Activated T-helper 1 cell treated with anti-CD3 and anti-CD28 coated beads, Interleukin-12 subunit alpha, Interleukin-12 subunit beta, Interleukin-2, Interleukin-4 antibody, amounts not matched to agents 30 ng/mL and 10 ng/mL and 1 ng/mL, durations not matched to agents 14 hours and 24 hours and 36 hours (primary cell): ENCODE data around the gene SPATA25. TPM values are rescaled to one million over a fixed set of nuclear protein-coding genes. Genes with fewer than 3 reads are reported as not detected.

Experiments
- DNase-seq: peaks from one replicate; pipeline ENCODE4 v3.0.0; 2021; ENCODE audit warnings: low spot score
- H3K27ac Mint-ChIP-seq: one replicate; pipeline ENCODE4 v1.8.0; 2021; ENCODE audit warnings: mild to moderate bottlenecking, mixed read lengths
- H3K27me3 Mint-ChIP-seq: one replicate; pipeline ENCODE4 v1.8.0; 2022; ENCODE audit warnings: mild to moderate bottlenecking, moderate library complexity, mixed read lengths; ENCODE audit not compliant: insufficient read depth
- H3K36me3 Mint-ChIP-seq: one replicate; pipeline ENCODE4 v1.8.0; 2021; ENCODE audit warnings: low read depth, mixed read lengths
- H3K4me1 Mint-ChIP-seq: one replicate; pipeline ENCODE4 v1.8.0; 2021; ENCODE audit warnings: low read depth, mixed read lengths
- H3K4me3 Mint-ChIP-seq: one replicate; pipeline ENCODE4 v1.8.0; 2021; ENCODE audit warnings: mild to moderate bottlenecking, moderate library complexity, mixed read lengths
- H3K9me3 Mint-ChIP-seq: one replicate; pipeline ENCODE4 v1.8.0; 2021; ENCODE audit warnings: mixed read lengths
- intact Hi-C: fragments of 100-400 bp; cut with micrococcal nuclease; formaldehyde crosslinking; loops from one replicate; pipeline ENCODE4 v1.15.1; 2024
- total RNA-seq: library from RNA; stranded (reverse); gene quantifications from 2 replicates; pipeline ENCODE4 v1.2.3, GENCODE V29; 2022

Gene SPATA25
- total RNA-seq, 1 donor from 2014 or later = 1.1 TPM

- H3K4me1 Mint-ChIP-seq = no peaks in the 10 kb centered on the region
Measured at GRCh38 chr20:45845452-45845851, 42.0 kb downstream of the SPATA25 start.

GRCh38 chr20:45843506-45843905, 43.9 kb downstream of the SPATA25 start:
- no peak overlapping the region for H3K27ac Mint-ChIP-seq
- H3K4me1 Mint-ChIP-seq = no peaks in the 10 kb centered on the region
- intact Hi-C loops = no loop called here
- no peaks in the 10 kb centered on the region for H3K9me3 Mint-ChIP-seq
- H3K4me3 Mint-ChIP-seq = no peak overlapping the region
- peaks cover 20% of the 10 kb centered on the region for H3K36me3 Mint-ChIP-seq
- H3K27me3 Mint-ChIP-seq = no peaks in the 10 kb centered on the region
- no peak for DNase-seq

More at GRCh38 chr20:45845452-45845851, 42.0 kb downstream of the SPATA25 start:
- Mint-ChIP-seq H3K27ac (no peak overlapping the region), H3K4me3 (no peak overlapping the region), H3K9me3 (no peaks in the 10 kb centered on the region), H3K36me3 (peaks cover 27% of the 10 kb centered on the region), H3K27me3 (no peaks in the 10 kb centered on the region)
- no peak for DNase-seq
- intact Hi-C loops = no loop called here

GRCh38 chr20:45842169-45842812, 45.1 kb downstream of the SPATA25 start:
- Mint-ChIP-seq H3K4me1 (no peaks in the 10 kb centered on the region), H3K27me3 (no peaks in the 10 kb centered on the region), H3K36me3 (peaks cover 20% of the 10 kb centered on the region), H3K27ac (no peak overlapping the region), H3K9me3 (no peaks in the 10 kb centered on the region), H3K4me3 (no peak overlapping the region)
- DNase-seq = no peak
- intact Hi-C loops = no loop called here

GRCh38 chr20:45841407-45842129, 45.9 kb downstream of the SPATA25 start:
- no peak overlapping the region for H3K4me3 Mint-ChIP-seq
- H3K9me3 Mint-ChIP-seq = no peaks in the 10 kb centered on the region
- intact Hi-C loops = no loop called here
- peaks cover 19% of the 10 kb centered on the region for H3K36me3 Mint-ChIP-seq
- no peaks in the 10 kb centered on the region for H3K27me3 Mint-ChIP-seq
- no peak for DNase-seq
- H3K4me1 Mint-ChIP-seq = no peaks in the 10 kb centered on the region
- no peak overlapping the region for H3K27ac Mint-ChIP-seq

- Mint-ChIP-seq H3K4me3 (no peak overlapping the region), H3K4me1 (no peaks in the 10 kb centered on the region), H3K27ac (no peak overlapping the region), H3K9me3 (no peaks in the 10 kb centered on the region), H3K36me3 (peaks cover 13% of the 10 kb centered on the region), H3K27me3 (no peaks in the 10 kb centered on the region)
- no peak for DNase-seq
- intact Hi-C loops = no loop called here
Measured at GRCh38 chr20:45840700-45841198, 46.7 kb downstream of the SPATA25 start.

GRCh38 chr20:45836841-45837240, 50.6 kb downstream of the SPATA25 start:
- intact Hi-C loops = no loop called here
- Mint-ChIP-seq H3K4me3 (no peak overlapping the region), H3K4me1 (peaks cover 9% of the 10 kb centered on the region), H3K27ac (no peak overlapping the region), H3K27me3 (no peaks in the 10 kb centered on the region), H3K36me3 (no peaks in the 10 kb centered on the region), H3K9me3 (no peaks in the 10 kb centered on the region)
- no peak for DNase-seq

Other genes with a start within 250 kb of the SPATA25 start
- not detected in 2 replicates for gene WFDC11, start 217.4 kb downstream of the SPATA25 start, total RNA-seq
- gene WFDC13, start 185.6 kb downstream of the SPATA25 start, total RNA-seq = not detected in 2 replicates
- not detected in 2 replicates for gene WFDC10B, start 182.6 kb downstream of the SPATA25 start, total RNA-seq
- gene SPINT4, start 165.3 kb downstream of the SPATA25 start, total RNA-seq = not detected in 2 replicates
- not detected in 2 replicates for gene WFDC3, start 95.7 kb downstream of the SPATA25 start, total RNA-seq
- 35.6 and 40.1 TPM in 2 replicates for gene DNTTIP1, start 95.7 kb downstream of the SPATA25 start, total RNA-seq
- gene UBE2C, start 75.0 kb downstream of the SPATA25 start, total RNA-seq = 114 and 118 TPM in 2 replicates
- gene TNNC2, start 60.3 kb downstream of the SPATA25 start, total RNA-seq = not detected in 2 replicates
- 0.75 and 1.1 TPM in 2 replicates for gene SNX21, start 53.8 kb downstream of the SPATA25 start, total RNA-seq
- gene ACOT8, start 30.2 kb downstream of the SPATA25 start, total RNA-seq = 26.5 and 27.2 TPM in 2 replicates
- gene ZSWIM3, start 30.0 kb downstream of the SPATA25 start, total RNA-seq = 5.8 and 6.2 TPM in 2 replicates
- 7.5 and 7.8 TPM in 2 replicates for gene ZSWIM1, start 6.4 kb downstream of the SPATA25 start, total RNA-seq
- 1.9 and 3.4 TPM in 2 replicates for gene NEURL2, start 3.6 kb upstream of the SPATA25 start, total RNA-seq
- gene CTSA, start 3.7 kb upstream of the SPATA25 start, total RNA-seq = 43.0 and 46.9 TPM in 2 replicates
- gene PLTP, start 24.5 kb upstream of the SPATA25 start, total RNA-seq = 1.5 and 1.9 TPM in 2 replicates
- 27.9 and 28.5 TPM in 2 replicates for gene PCIF1, start 47.1 kb upstream of the SPATA25 start, total RNA-seq
- 38.3 and 40.9 TPM in 2 replicates for gene ZNF335, start 84.6 kb upstream of the SPATA25 start, total RNA-seq
- gene MMP9, start 121.3 kb upstream of the SPATA25 start, total RNA-seq = 0.08 TPM in 1 of 2 replicates, not detected in the other
- 0.42 TPM in 1 of 2 replicates, not detected in the other for gene SLC12A5, start 141.6 kb upstream of the SPATA25 start, total RNA-seq
- gene NCOA5, start 202.3 kb upstream of the SPATA25 start, total RNA-seq = 30.4 and 32.9 TPM in 2 replicates
- 2.0 TPM in 2 replicates for gene CD40, start 230.7 kb upstream of the SPATA25 start, total RNA-seq